ENCODE data around the gene WNT7A.
A peak's percentile ranks its signal among the peaks of the same experiment; 100 is the strongest.
"Not testable (repeated sequence)": the region's sequence is repeated elsewhere in the genome, so short reads cannot be mapped to it uniquely, and the experiment has no call there.

Gene WNT7A
- long read RNA-seq, donor 1 = 0 reads
- long read RNA-seq, donor 2 = 0 reads
- long read RNA-seq, donor 3 = 0 reads
- long read RNA-seq, donor 4 = 0 reads
- long read RNA-seq, donor 5 = 0 reads
- long read RNA-seq, donor 6 = 0 reads
- long read RNA-seq, donor 7 = 0 reads
- long read RNA-seq, donor 8 = 0 reads

DNA sequence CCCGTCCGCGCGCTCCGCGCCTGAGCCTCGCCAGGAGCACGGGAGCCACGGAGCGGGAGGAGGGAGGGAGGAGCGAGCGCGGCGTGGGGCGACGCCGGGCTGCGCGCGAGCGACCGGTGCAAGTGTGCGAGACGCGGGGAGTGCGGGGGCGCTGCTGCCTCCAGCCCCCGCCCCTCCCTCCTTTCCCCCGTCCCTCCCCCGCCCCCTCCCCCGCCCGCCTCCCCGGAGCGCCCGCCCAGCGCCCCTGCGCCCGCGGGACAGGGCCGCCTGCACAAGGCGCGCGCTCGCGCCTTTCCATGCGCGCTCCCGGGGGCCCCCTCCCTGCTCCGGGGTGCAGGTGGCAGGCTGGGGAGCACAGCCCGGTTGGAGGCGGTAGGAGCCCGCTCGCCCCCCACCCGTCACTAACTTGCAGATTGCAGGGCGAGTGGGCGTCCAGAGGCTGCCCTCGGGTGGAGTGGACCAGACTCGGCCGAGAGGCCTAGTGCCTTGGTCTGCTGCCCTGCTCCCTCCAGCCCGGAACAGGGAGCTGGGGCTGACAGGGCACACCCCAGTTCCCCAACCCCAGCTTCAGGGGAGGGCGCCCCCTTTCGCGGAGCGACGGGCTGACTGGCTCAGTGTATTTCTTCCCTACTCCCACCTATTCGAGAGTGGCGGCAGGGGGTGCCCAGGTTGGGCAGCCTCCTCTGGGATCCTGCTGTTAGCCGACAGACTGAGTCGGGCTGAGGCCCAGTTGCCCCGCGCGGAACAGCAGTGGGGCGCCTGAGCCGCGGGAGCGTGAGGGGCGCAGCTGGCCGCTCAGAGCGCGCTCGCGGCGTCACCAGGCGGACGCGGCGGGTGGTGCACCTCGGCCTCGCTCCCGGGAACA lies at the start of gene WNT7A:
WNT7A (minus strand) TSS at position 126 of the 865 bp plus-strand sequence. CDS start 255 bp downstream, outside the sequence.
- peak; percentile 71 for DNase-seq

DNA sequence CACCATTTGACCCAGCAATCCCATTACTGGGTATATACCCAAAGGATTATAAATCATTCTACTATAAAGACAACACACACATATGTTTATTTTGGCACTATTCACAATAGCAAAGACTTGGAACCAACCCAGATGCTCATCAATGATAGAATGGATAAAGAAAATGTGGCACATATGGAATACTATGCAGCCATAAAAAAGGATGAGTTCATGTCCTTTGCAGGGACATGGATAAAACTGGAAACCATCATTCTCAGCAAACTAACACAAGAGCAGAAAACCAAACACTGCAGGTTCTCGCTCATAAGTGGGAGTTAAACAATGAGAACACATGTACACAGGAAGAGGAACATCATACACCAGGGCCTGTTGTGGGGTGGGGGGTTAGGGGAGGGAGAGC lies 48.9 kb upstream of the WNT7A start:
- not testable (repeated sequence) for DNase-seq

- DNase-seq = no peak
Observed at GRCh38 chr3:13927295-13927694, 47.4 kb upstream of the WNT7A start.

- no peak for DNase-seq
Observed at GRCh38 chr3:13916375-13916774, 36.5 kb upstream of the WNT7A start.

GRCh38 chr3:13902648-13903238 lies 22.9 kb upstream of the WNT7A start:
- DNase-seq = no peak

DNA sequence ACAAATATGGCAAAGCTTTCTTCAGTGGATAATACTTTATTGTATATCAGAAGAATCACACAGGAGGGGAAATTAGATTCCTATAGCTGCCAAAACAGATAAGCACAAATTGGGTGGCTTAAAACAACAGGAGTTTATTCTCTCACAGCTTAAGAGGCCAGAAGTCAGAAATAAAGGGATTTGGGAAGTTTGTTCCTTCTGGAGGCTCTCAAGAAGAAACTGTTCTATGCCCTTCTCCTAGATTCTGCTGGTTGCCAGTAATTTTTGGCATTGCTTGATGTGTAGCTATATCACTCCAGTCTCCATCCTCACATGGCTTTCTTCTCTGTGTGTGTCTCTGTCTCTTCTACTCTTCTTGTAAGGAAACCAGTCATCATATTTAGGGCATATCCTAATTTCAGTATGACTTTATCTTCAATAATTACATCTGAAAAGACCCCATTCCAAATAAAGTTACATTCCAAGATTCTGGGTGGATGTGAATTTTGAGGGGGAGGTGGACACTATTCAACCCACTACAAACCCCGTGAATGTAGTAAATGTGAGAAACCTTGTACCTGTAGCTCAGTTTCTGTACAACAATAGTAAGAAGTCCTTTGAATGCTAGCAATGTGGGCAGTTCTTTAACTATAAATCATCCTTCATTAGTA lies 22.2 kb upstream of the WNT7A start:
- no peak for DNase-seq

DNA sequence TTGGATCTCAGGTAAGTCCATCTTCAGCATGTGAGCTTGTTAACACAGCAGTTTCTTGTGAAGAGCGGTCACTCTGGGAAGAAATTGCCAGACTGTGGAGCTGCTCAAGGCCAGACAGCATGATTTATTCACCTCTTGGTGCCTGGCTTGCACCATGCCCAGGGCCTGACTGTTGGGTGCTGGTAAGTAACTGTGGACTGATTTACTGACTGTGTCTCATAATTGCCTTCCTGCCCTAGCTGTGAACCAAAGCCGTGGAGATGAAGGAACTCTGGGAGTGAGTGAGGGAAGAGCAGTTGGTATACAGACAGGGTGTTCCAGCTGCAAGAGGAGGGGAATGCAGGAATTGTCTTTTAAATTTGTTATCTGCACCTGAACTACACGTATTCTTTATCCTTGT lies 18.5 kb upstream of the WNT7A start:
- DNase-seq = no peak

GRCh38 chr3:13896473-13897154 lies 16.7 kb upstream of the WNT7A start:
- peak; percentile 49 for DNase-seq

DNA sequence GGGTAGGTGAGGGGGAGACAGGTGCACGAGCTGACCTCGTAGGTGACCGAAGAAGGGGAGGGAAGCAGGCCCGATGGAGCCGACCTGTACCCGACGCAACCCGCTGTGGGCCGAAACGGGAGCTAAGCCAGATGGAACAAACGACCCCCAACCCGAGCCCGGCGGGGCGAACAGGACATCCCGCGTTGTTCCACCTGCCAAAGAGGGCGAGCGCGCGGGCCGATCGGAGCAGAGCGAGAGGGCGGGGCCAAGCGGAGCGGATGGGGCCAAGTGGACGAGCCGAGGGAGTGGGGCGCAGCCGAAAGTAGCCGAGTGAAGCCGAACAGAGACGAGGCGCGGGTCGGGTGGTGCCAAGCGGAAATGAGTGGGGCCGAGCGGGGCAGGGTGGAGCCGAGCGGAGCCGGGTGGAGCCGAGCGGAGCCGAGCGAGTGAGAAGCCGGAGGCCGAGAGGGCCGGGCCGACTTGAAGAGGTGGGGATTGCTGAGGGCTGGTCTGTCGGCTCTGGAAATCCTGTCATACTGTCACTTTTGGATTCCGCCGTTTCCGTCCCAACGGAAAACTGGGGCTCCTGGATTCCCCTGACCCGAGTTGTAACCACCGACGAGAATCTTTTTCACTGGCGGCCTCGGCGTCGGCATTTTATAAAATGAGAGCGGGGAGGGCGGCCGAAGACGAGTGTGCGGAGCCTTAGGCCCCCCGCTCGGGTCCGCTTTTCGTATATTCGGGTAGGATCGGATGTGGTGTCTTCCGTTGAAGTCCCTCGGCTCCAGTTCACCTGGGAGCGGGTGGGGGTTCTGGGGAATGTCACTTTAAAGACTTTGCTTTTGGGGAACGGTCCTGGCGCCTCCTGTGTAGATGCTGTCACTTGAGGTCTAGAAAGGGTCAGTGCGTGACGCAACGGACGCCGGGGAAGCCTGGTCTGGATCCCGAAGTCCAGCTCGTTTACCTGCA lies 15.6 kb upstream of the WNT7A start:
- peak; percentile 86 for DNase-seq

DNA sequence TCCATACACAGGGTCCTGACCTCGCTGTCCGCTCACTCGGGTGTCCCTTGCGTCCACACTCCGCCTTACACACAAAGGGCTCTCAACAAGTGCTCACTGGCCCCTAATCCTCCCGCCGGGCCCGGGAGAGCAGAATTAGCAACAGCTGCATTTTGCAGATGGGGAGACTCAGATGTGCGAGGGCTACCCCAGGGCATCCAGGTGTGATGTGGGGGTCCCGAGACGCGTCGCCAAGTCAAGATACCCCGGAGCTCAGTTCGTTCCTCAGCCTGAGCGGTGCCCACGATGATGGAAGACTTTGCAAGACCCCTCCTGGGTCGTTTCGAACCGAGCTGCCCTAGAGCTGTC lies 14.9 kb upstream of the WNT7A start:
- DNase-seq = no peak

DNA sequence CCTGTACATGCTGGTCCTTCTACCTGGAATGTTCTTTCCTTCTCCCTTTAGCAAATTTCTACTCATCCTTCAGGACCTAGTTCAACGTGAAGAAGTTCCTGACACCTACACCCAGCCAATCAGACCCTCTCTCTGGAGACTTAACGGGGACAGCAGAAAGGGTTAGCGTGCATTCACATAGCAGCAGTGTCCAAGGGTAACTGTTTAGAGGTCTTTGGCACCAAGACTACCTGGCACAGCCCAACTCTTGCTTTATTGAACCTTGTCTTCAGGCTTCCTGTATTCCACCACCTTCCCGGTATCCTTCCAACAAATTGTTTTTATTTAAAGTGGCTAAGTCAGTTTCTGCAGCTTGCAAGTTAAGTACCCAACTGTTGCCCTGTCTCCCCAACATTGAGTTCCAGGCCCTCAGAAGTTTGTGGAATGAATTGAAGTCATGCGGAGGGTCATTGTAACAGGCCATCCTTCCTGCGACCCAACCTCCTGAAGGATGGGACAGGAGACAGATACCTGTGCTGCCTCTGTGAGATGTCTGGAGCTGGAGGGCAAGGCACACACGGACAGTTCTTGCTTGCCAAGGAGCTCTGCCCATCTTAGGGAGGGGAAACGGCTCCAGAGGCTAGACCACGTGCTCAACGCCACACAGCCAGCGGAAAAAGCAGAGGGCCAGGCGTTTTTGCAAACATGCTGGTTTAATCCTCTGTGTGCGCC lies 14.4 kb upstream of the WNT7A start:
- DNase-seq = no peak

GRCh38 chr3:13892304-13892703 lies 12.4 kb upstream of the WNT7A start:
- no peak for DNase-seq

DNA sequence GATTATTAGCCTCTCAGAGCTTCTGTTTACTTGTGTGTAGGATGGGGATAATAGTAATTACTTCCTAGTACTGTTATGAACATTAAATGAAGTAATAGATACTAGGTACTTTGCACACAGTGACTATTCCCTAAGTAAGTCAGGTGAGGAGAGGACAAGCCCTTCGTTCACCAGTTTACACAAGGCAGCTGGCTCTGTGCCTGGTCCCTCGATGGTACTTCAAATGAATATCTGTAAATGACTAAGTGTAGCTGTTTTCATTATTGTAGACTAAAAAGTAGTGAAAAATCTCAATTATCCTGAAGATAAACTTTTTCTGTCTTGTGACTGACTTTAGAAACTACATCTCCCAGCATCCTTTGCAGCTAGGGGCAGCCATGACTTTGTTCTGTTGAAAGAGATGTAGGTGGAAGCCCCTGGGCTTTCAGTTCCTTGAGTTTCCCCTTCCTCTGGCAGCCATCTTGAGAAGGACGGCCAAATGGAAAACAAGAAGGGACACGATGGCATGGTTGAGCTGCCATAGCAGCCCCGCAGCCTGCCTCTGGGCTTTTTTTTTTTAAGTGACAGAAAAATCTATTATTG lies 11.7 kb upstream of the WNT7A start:
- no peak for DNase-seq

- DNase-seq = no peak
Observed at GRCh38 chr3:13891017-13891392, 11.1 kb upstream of the WNT7A start.

GRCh38 chr3:13890377-13891016 lies 10.6 kb upstream of the WNT7A start:
- DNase-seq = no peak

GRCh38 chr3:13888576-13888975 lies 8.7 kb upstream of the WNT7A start:
- DNase-seq = no peak

DNA sequence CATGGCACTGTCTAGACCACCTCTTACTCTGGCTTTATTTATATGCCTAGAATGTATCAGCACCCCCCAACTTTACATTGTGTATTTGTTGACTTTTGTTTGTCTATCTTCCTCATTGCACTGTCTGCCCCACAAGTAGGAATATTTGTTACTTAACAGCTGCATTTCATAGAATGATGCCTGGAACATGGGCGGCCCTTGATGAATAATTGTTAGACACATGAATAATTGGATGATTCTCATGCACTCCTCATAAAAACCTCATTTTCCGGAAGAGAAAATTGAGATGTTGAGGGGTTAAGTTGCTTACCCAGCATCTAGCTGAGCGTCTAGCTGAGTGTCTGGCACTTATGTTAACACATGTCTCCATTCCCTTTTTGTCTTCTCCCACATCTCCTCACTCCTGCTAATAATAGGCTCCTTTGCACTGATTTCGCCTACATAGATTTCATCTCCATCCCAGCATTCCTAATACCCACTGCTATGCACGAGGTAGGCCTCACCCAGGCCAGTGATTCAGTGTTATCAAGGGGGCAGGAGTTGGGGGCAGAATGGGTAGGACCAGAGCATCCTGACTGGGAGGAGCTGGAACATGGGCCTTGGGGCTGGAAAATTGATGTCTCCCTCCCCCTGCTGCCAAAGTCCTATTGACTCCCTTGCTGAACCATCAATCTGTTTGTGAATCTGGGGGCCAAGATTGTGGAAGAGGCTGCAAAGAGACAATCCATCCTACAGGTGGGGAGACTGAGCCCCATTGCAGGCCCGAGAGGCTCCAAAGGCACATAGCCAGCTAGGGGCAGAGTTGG lies 7.8 kb upstream of the WNT7A start:
- DNase-seq = no peak

- DNase-seq = no peak
Observed at GRCh38 chr3:13886593-13887129, 6.8 kb upstream of the WNT7A start.

DNA sequence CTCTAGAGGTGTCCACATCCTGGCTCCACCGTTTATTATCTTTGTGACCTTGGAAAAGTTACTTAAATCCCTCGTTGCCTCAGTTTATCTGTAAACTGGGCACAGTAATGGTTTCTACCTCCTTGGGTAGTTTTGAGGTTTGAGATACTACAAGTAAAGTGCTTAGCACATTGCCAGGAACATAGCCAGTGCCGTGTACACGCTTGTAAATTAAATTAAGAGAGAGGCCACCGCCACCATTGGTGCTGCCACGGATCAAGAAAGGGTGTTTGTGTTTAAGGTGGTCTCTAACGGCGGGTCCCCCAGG lies 5.8 kb upstream of the WNT7A start:
- DNase-seq = no peak
